GM18526 (cell line): ENCODE data around the gene SETD1B.

Experiments
- POLR2A ChIP-seq: IDR thresholded peaks from 3 replicates; pipeline ENCODE4 v1.6.1; 2011; ENCODE audit not compliant: insufficient read length; ENCODE audit errors: extremely low read depth

SETD1B gene

DNA sequence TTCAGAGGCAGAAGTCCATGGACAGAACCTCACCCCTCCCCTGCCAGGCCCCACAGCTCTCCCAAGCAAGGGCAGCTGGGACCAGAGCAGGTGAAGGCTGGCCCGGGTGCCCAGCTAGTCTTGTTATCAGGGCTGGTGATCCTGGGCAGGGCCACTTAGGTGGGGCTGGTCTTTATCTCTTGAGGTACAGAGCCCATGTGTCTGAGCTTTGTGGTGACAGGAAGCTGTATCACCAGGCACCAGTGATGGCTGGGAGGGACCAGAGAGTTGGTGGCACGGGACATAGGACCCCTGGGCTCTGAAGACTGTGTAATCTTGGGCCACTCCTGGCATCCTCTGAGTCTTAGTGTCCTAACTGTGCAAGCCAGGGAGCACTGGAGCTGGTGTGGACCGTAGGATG lies 67.7 kb downstream of the SETD1B start:
- no peak for TF ChIP-seq POLR2A

DNA sequence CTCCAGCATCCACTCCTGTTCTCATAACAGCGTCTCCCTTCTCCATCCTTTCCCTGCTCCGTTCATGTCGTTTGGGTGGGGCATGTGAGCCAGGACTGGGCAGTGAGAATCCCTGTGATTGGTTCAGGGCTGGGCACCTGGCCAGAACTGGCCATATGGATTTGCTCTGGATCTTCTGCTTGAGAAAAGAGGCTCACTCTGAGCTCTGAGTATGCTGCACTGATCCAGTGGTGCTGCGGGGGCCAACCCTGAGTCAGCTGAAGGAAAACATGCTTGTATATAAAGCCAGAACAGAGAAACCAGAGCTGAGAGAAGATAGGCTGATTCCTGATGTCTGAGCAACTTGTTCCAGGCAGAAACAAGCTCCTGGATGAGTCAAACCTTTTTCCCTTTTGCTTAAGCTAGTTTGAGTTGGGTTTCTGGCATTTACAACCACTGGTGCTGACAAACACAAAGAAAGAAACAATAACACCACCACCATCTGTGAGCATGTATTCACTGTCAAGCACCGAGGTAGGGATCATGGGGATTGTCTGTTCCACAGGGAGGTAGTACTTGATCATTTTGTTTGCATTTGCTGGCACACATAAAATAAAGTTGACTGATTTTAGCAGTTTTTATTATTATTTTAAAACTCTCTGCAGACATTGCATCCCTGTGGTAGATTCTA lies 68.9 kb downstream of the SETD1B start:
- no peak for TF ChIP-seq POLR2A

DNA sequence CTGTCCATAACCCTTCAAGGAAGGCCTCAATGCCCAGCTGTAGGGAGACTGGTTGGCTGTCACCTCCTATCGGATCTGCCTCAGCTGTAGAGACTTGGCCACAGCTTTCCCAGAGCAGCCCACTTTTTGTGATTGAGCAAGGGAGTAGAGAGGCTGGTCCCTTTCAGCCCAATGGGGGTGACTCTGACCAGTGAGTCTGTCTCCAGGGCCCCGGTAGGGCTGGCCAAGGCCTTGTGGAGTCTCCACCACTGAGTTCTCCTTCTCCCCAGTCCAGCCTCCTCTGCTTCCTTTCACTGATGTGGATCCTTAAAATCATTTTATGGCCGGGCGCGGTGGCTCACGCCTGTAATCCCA lies 69.4 kb downstream of the SETD1B start:
- no peak for TF ChIP-seq POLR2A

GRCh38 chr12:121874071-121874470 lies 70.3 kb downstream of the SETD1B start:
- no peak for TF ChIP-seq POLR2A

GRCh38 chr12:121875582-121875981 lies 71.8 kb downstream of the SETD1B start:
- TF ChIP-seq POLR2A: no peak
